ENCODE results near the gene POLG.

DNA sequence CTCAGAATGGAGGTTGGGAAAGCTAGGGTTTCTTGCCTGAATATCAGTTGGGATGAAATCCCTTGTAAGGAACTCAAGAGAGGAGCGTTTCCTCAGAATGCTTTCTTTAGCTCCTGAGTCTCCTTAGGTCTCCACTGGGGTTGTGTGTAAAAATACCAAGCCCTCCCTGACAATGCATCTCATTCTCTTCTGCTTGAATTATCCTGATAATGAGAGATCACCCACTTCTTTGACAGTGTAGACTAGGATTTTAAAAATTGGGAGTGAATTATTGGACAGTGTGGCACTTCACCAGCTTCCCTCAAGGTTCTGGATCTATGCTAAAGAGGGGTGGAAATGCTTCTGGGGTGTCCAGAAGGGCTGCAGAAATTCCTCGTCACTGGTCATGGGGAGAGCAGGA, 41.8 kb upstream of the POLG start:
- TF ChIP-seq POLR2A (IDR thresholded peaks at IDR 0.05; ENCODE audit: low read depth, low read length) (no peak), POLR2AphosphoS5 (IDR thresholded peaks at IDR 0.05; ENCODE audit: low read depth, low read length) (no peak)

Measured in GM12892 (cell line).